ENCODE results near the gene APOD. TPM values are rescaled to one million over a fixed set of nuclear protein-coding genes. Genes with fewer than 3 reads are reported as not detected.
"Not testable (repeated sequence)": the region's sequence is repeated elsewhere in the genome, so short reads cannot be mapped to it uniquely, and the experiment has no call there.

The APOD gene
- total and polyA plus RNA-seq, 9 donors: 19.2 to 58.9 (median 41.7) TPM

- not testable (repeated sequence) for H3K4me1 ChIP-seq (ENCODE audit: control insufficient read depth, insufficient read depth, low read length); H3K9me3 ChIP-seq (replicated peaks; ENCODE audit: control insufficient read depth, low read depth, low read length); H3K36me3 ChIP-seq (ENCODE audit: control insufficient read depth, insufficient read depth, low read length); H3K27ac ChIP-seq (ENCODE audit: low read length); H3K4me3 ChIP-seq (ENCODE audit: low read length); H3K27me3 ChIP-seq (ENCODE audit: control insufficient read depth, insufficient read depth, low read length)
- WGBS (ENCODE audit: insufficient coverage): 40% methylated on average over 14 of the region's 28 CpGs
- peak; percentile 32 for DNase-seq
Observed at GRCh38 chr3:195617784-195618659, 34.3 kb upstream of the APOD start.

GRCh38 chr3:195617134-195617533, 33.4 kb upstream of the APOD start:
- not testable (repeated sequence) for H3K36me3 ChIP-seq (ENCODE audit: control insufficient read depth, insufficient read depth, low read length); H3K4me1 ChIP-seq (ENCODE audit: control insufficient read depth, insufficient read depth, low read length); H3K4me3 ChIP-seq (ENCODE audit: low read length); H3K27ac ChIP-seq (ENCODE audit: low read length); H3K27me3 ChIP-seq (ENCODE audit: control insufficient read depth, insufficient read depth, low read length); DNase-seq; H3K9me3 ChIP-seq (replicated peaks; ENCODE audit: control insufficient read depth, low read depth, low read length)
- 80% methylated on average over 1 of the region's 5 CpGs for WGBS (ENCODE audit: insufficient coverage)

GRCh38 chr3:195616681-195617080, 32.9 kb upstream of the APOD start:
- 88% methylated on average over 8 of the region's 9 CpGs for WGBS (ENCODE audit: insufficient coverage)
- no peaks in the 10 kb centered on the region for H3K36me3 ChIP-seq (ENCODE audit: control insufficient read depth, insufficient read depth, low read length)
- DNase-seq: no peak
- no peaks in the 10 kb centered on the region for H3K9me3 ChIP-seq (replicated peaks; ENCODE audit: control insufficient read depth, low read depth, low read length)
- H3K27me3 ChIP-seq (ENCODE audit: control insufficient read depth, insufficient read depth, low read length): no peaks in the 10 kb centered on the region
- no peak overlapping the region for H3K27ac ChIP-seq (ENCODE audit: low read length)
- no peaks in the 10 kb centered on the region for H3K4me1 ChIP-seq (ENCODE audit: control insufficient read depth, insufficient read depth, low read length)
- no peak overlapping the region for H3K4me3 ChIP-seq (ENCODE audit: low read length)

GRCh38 chr3:195615952-195616537, 32.3 kb upstream of the APOD start:
- not testable (repeated sequence) for H3K4me3 ChIP-seq (ENCODE audit: low read length); H3K9me3 ChIP-seq (replicated peaks; ENCODE audit: control insufficient read depth, low read depth, low read length); DNase-seq; H3K27ac ChIP-seq (ENCODE audit: low read length); H3K4me1 ChIP-seq (ENCODE audit: control insufficient read depth, insufficient read depth, low read length); H3K36me3 ChIP-seq (ENCODE audit: control insufficient read depth, insufficient read depth, low read length); H3K27me3 ChIP-seq (ENCODE audit: control insufficient read depth, insufficient read depth, low read length)
- WGBS (ENCODE audit: insufficient coverage): 100% methylated on average over 1 of the region's 15 CpGs

- H3K9me3 ChIP-seq (replicated peaks; ENCODE audit: control insufficient read depth, low read depth, low read length); H3K27me3 ChIP-seq (ENCODE audit: control insufficient read depth, insufficient read depth, low read length); DNase-seq; H3K4me1 ChIP-seq (ENCODE audit: control insufficient read depth, insufficient read depth, low read length); H3K4me3 ChIP-seq (ENCODE audit: low read length); H3K36me3 ChIP-seq (ENCODE audit: control insufficient read depth, insufficient read depth, low read length); H3K27ac ChIP-seq (ENCODE audit: low read length): not testable (repeated sequence)
- no CpG with 5 or more reads among the region's 16 CpGs for WGBS (ENCODE audit: insufficient coverage)
Observed at GRCh38 chr3:195614672-195615504, 31.1 kb upstream of the APOD start.

GRCh38 chr3:195613468-195614069, 29.8 kb upstream of the APOD start:
- WGBS (ENCODE audit: insufficient coverage): 94% methylated on average over 7 of the region's 15 CpGs

GRCh38 chr3:195612075-195612800, 28.5 kb upstream of the APOD start:
- Histone ChIP-seq H3K27ac (ENCODE audit: low read length) (no peak overlapping the region), H3K4me3 (ENCODE audit: low read length) (no peak overlapping the region), H3K9me3 (replicated peaks; ENCODE audit: control insufficient read depth, low read depth, low read length) (peaks cover under 1% of the 10 kb centered on the region), H3K4me1 (ENCODE audit: control insufficient read depth, insufficient read depth, low read length) (no peaks in the 10 kb centered on the region), H3K36me3 (ENCODE audit: control insufficient read depth, insufficient read depth, low read length) (no peaks in the 10 kb centered on the region), H3K27me3 (ENCODE audit: control insufficient read depth, insufficient read depth, low read length) (no peaks in the 10 kb centered on the region)
- peak; percentile 47 for DNase-seq
- 57% methylated on average over 5 of the region's 8 CpGs for WGBS (ENCODE audit: insufficient coverage)

More at GRCh38 chr3:195613468-195614069, 29.8 kb upstream of the APOD start:
- no peak for DNase-seq
- no peaks in the 10 kb centered on the region for H3K4me1 ChIP-seq (ENCODE audit: control insufficient read depth, insufficient read depth, low read length)
- H3K27ac ChIP-seq (ENCODE audit: low read length): no peak overlapping the region
- no peaks in the 10 kb centered on the region for H3K36me3 ChIP-seq (ENCODE audit: control insufficient read depth, insufficient read depth, low read length)
- no peaks in the 10 kb centered on the region for H3K27me3 ChIP-seq (ENCODE audit: control insufficient read depth, insufficient read depth, low read length)
- no peak overlapping the region for H3K4me3 ChIP-seq (ENCODE audit: low read length)
- no peaks in the 10 kb centered on the region for H3K9me3 ChIP-seq (replicated peaks; ENCODE audit: control insufficient read depth, low read depth, low read length)

GRCh38 chr3:195609229-195609628, 25.5 kb upstream of the APOD start:
- Histone ChIP-seq H3K9me3 (replicated peaks; ENCODE audit: control insufficient read depth, low read depth, low read length) (peaks cover 15% of the 10 kb centered on the region), H3K4me3 (ENCODE audit: low read length) (no peak overlapping the region), H3K27me3 (ENCODE audit: control insufficient read depth, insufficient read depth, low read length) (no peaks in the 10 kb centered on the region), H3K36me3 (ENCODE audit: control insufficient read depth, insufficient read depth, low read length) (no peaks in the 10 kb centered on the region), H3K27ac (ENCODE audit: low read length) (no peak overlapping the region), H3K4me1 (ENCODE audit: control insufficient read depth, insufficient read depth, low read length) (no peaks in the 10 kb centered on the region)
- WGBS (ENCODE audit: insufficient coverage): no CpG with 5 or more reads among the region's 3 CpGs
- no peak for DNase-seq

- not testable (repeated sequence) for H3K27me3 ChIP-seq (ENCODE audit: control insufficient read depth, insufficient read depth, low read length); H3K4me3 ChIP-seq (ENCODE audit: low read length); H3K27ac ChIP-seq (ENCODE audit: low read length); DNase-seq; H3K36me3 ChIP-seq (ENCODE audit: control insufficient read depth, insufficient read depth, low read length)
- Histone ChIP-seq H3K9me3 (replicated peaks; ENCODE audit: control insufficient read depth, low read depth, low read length) (peaks cover 10% of the 10 kb centered on the region), H3K4me1 (ENCODE audit: control insufficient read depth, insufficient read depth, low read length) (peaks cover 14% of the 10 kb centered on the region)
- 80% methylated on average over 1 of the region's 2 CpGs for WGBS (ENCODE audit: insufficient coverage)
Observed at GRCh38 chr3:195601785-195602184, 18.0 kb upstream of the APOD start.
